GM21423 (cell line): ENCODE results near the gene TNFSF13.
"Not testable (repeated sequence)": the region's sequence is repeated elsewhere in the genome, so short reads cannot be mapped to it uniquely, and the experiment has no call there.

Experiments
- ATAC-seq: cut with Tn5 transposase; IDR thresholded peaks from one replicate; pipeline ENCODE4 v1.9.1; 2021; ENCODE audit warnings: mild to moderate bottlenecking, moderate library complexity; ENCODE audit not compliant: unreplicated experiment

Gene TNFSF13

GRCh38 chr17:7589204-7589868 is 30.8 kb downstream of the TNFSF13 start:
- ATAC-seq, result no peak

- no peak for ATAC-seq
Measured at GRCh38 chr17:7589891-7590691, 31.5 kb downstream of the TNFSF13 start, which contains the start of gene SOX15. TSS of gene SOX15 (minus strand) at chr17:7590094. CDS start at chr17:7589676, 418 bp downstream.

- no peak for ATAC-seq
Measured at GRCh38 chr17:7590743-7591142, 32.2 kb downstream of the TNFSF13 start.

GRCh38 chr17:7591596-7591995 is 33.0 kb downstream of the TNFSF13 start:
- no peak for ATAC-seq

- ATAC-seq, result no peak
Measured at GRCh38 chr17:7592422-7593021, 34.0 kb downstream of the TNFSF13 start.

GRCh38 chr17:7593296-7593695 is 34.7 kb downstream of the TNFSF13 start:
- no peak for ATAC-seq

- ATAC-seq, result not testable (repeated sequence)
Measured at GRCh38 chr17:7597561-7597960, 39.0 kb downstream of the TNFSF13 start.

GRCh38 chr17:7606280-7606679 is 47.7 kb downstream of the TNFSF13 start:
- ATAC-seq, result no peak

- no peak for ATAC-seq
Measured at GRCh38 chr17:7610641-7611040, 52.1 kb downstream of the TNFSF13 start.
